Endometrial microvascular endothelial cells (primary cell): ENCODE results near the gene TTC31. TPM values are rescaled to one million over a fixed set of nuclear protein-coding genes. Genes with fewer than 3 reads are reported as not detected.
"Not testable (repeated sequence)": the region's sequence is repeated elsewhere in the genome, so short reads cannot be mapped to it uniquely, and the experiment has no call there.

Source experiments
- in situ Hi-C: cut with HindIII; loops from 2 replicates; pipeline ENCODE4 v1.10.0; 2017; ENCODE audit warnings: low sequenced_read_pairs, low pct_unique_long_range_greater_than_20kb; ENCODE audit errors: inconsistent ontology term
- total RNA-seq: library from RNA; depleted of rRNA; stranded (reverse); fragments of >200 nt; gene quantifications from one replicate; pipeline ENCODE4 v1.2.3, GENCODE V29; 2015; ENCODE audit errors: inconsistent ontology term

TTC31 gene
- total RNA-seq, result 33.7 TPM

- in situ Hi-C loops, result no loop called here
Observed at GRCh38 chr2:74482801-74483674, at the start of gene TTC31, which contains the start of gene CCDC142. Gene TTC31 (plus strand): TSS chr2:74483081. CDS start chr2:74483096, 15 bp downstream. Gene CCDC142 (minus strand): TSS chr2:74482998. CDS start chr2:74482837, 161 bp downstream.

- in situ Hi-C loops, result no loop called here
Observed at GRCh38 chr2:74436111-74436805, 46.6 kb upstream of the TTC31 start.

GRCh38 chr2:74436848-74437695 lies 45.8 kb upstream of the TTC31 start:
- in situ Hi-C loops, result no loop called here

- in situ Hi-C loops, result no loop called here
Observed at GRCh38 chr2:74438248-74438647, 44.6 kb upstream of the TTC31 start.

- in situ Hi-C loops, result no loop called here
Observed at GRCh38 chr2:74439373-74439772, 43.5 kb upstream of the TTC31 start.

GRCh38 chr2:74439803-74440377 lies 43.0 kb upstream of the TTC31 start:
- in situ Hi-C loops, result no loop called here

- in situ Hi-C loops, result no loop called here
Observed at GRCh38 chr2:74440378-74441169, 42.3 kb upstream of the TTC31 start.

GRCh38 chr2:74441170-74441689 lies 41.7 kb upstream of the TTC31 start:
- in situ Hi-C loops, result no loop called here

- in situ Hi-C loops, result no loop called here
Observed at GRCh38 chr2:74441690-74442482, 41.0 kb upstream of the TTC31 start, which contains the start of gene RTKN. Gene RTKN (minus strand): TSS chr2:74441937. CDS start chr2:74441816, 121 bp downstream.

GRCh38 chr2:74442483-74443297 lies 40.2 kb upstream of the TTC31 start:
- in situ Hi-C loops, result not testable (repeated sequence)

- in situ Hi-C loops, result no loop called here
Observed at GRCh38 chr2:74444498-74445318, 38.2 kb upstream of the TTC31 start.

- in situ Hi-C loops, result no loop called here
Observed at GRCh38 chr2:74447230-74447999, 35.5 kb upstream of the TTC31 start.

- in situ Hi-C loops, result no loop called here
Observed at GRCh38 chr2:74448771-74449170, 34.1 kb upstream of the TTC31 start.

GRCh38 chr2:74450570-74451190 lies 32.2 kb upstream of the TTC31 start:
- in situ Hi-C loops, result no loop called here
